H9 (cell line): ENCODE results near the gene MRPS23. TPM values are rescaled to one million over a fixed set of nuclear protein-coding genes. Genes with fewer than 3 reads are reported as not detected.
A peak's percentile ranks its signal among the peaks of the same experiment; 100 is the strongest.

Experiments used
- DNase-seq: peaks from one replicate; pipeline ENCODE4 v3.0.0-alpha.2; 2017
- H2AFZ ChIP-seq: one replicate; pipeline ENCODE4 v1.6.1; 2013; ENCODE audit warnings: mild to moderate bottlenecking, low read length, control low read depth, moderate library complexity
- H2AK5ac ChIP-seq: 2 replicates; pipeline ENCODE4 v1.6.1; 2013; ENCODE audit warnings: low read length, control low read depth, mixed read lengths; ENCODE audit not compliant: insufficient read length
- H2BK120ac ChIP-seq: one replicate; pipeline ENCODE4 v1.6.1; 2013; ENCODE audit warnings: low read depth, mild to moderate bottlenecking, low read length, control low read depth, inconsistent platforms; ENCODE audit not compliant: poor library complexity, severe bottlenecking
- H2BK12ac ChIP-seq: 2 replicates; pipeline ENCODE4 v1.6.1; 2013; ENCODE audit warnings: low read length, control low read depth, mixed read lengths, low read depth; ENCODE audit not compliant: insufficient read length
- H2BK15ac ChIP-seq: 2 replicates; pipeline ENCODE4 v1.6.1; 2013; ENCODE audit warnings: low read depth, low read length, control low read depth
- H2BK20ac ChIP-seq: one replicate; pipeline ENCODE4 v1.6.1; 2013; ENCODE audit warnings: low read depth, mild to moderate bottlenecking, low read length, control low read depth, inconsistent platforms; ENCODE audit not compliant: poor library complexity, severe bottlenecking
- H2BK5ac ChIP-seq: 2 replicates; pipeline ENCODE4 v1.6.1; 2013; ENCODE audit warnings: low read length, control low read depth, mixed read lengths; ENCODE audit not compliant: insufficient read length
- H3K14ac ChIP-seq: 2 replicates; pipeline ENCODE4 v1.6.1; 2013; ENCODE audit warnings: low read length, control low read depth; ENCODE audit not compliant: insufficient read depth
- H3K18ac ChIP-seq: 2 replicates; pipeline ENCODE4 v1.6.1; 2013; ENCODE audit warnings: low read depth, mild to moderate bottlenecking, mixed read lengths, low read length, control low read depth; ENCODE audit not compliant: insufficient read length
- H3K23ac ChIP-seq: 2 replicates; pipeline ENCODE4 v1.6.1; 2013; ENCODE audit warnings: low read length, control low read depth, mixed read lengths, low read depth; ENCODE audit not compliant: insufficient read length
- H3K23me2 ChIP-seq: 2 replicates; pipeline ENCODE4 v1.6.1; 2013; ENCODE audit warnings: low read depth, mild to moderate bottlenecking, mixed read lengths, low read length, control low read depth; ENCODE audit not compliant: insufficient read length, poor library complexity, severe bottlenecking
- H3K27ac ChIP-seq: 2 replicates; pipeline ENCODE4 v1.5.1; 2013; ENCODE audit warnings: low read length, control low read depth, mixed read lengths, low read depth; ENCODE audit not compliant: insufficient read length
- H3K27me3 ChIP-seq: 2 replicates; pipeline ENCODE4 v1.6.1; 2013; ENCODE audit warnings: low read length, control low read depth, inconsistent platforms; ENCODE audit not compliant: insufficient read depth
- H3K4ac ChIP-seq: 2 replicates; pipeline ENCODE4 v1.6.1; 2013; ENCODE audit warnings: low read depth, mild to moderate bottlenecking, control low read depth, inconsistent platforms, low read length, moderate library complexity
- H3K4me1 ChIP-seq: 2 replicates; pipeline ENCODE4 v1.6.1; 2013; ENCODE audit warnings: low read length, control low read depth, inconsistent platforms; ENCODE audit not compliant: insufficient read depth
- H3K4me2 ChIP-seq: 2 replicates; pipeline ENCODE4 v1.6.1; 2013; ENCODE audit warnings: low read length, control low read depth, mixed read lengths; ENCODE audit not compliant: insufficient read length, insufficient read depth
- H3K56ac ChIP-seq: 2 replicates; pipeline ENCODE4 v1.6.1; 2013; ENCODE audit warnings: low read depth, mild to moderate bottlenecking, mixed read lengths, low read length, control low read depth; ENCODE audit not compliant: insufficient read length
- H3K79me1 ChIP-seq: 2 replicates; pipeline ENCODE4 v1.6.1; 2013; ENCODE audit warnings: low read depth, mild to moderate bottlenecking, moderate library complexity, low read length, control low read depth, inconsistent platforms; ENCODE audit not compliant: insufficient read depth, poor library complexity, severe bottlenecking
- H3K79me2 ChIP-seq: 2 replicates; pipeline ENCODE4 v1.6.1; 2013; ENCODE audit warnings: low read length, control low read depth, inconsistent platforms; ENCODE audit not compliant: insufficient read depth
- H3K9ac ChIP-seq: 2 replicates; pipeline ENCODE4 v1.6.1; 2013; ENCODE audit warnings: low read length, control low read depth, mixed read lengths; ENCODE audit not compliant: insufficient read length; ENCODE audit errors: extremely low read depth
- H3K9me3 ChIP-seq: one replicate; pipeline ENCODE4 v1.6.1; 2013; ENCODE audit warnings: low read depth, low read length, inconsistent platforms; ENCODE audit not compliant: control insufficient read depth
- H3T11ph ChIP-seq: one replicate; pipeline ENCODE4 v1.6.1; 2013; ENCODE audit warnings: mild to moderate bottlenecking, low read length, control low read depth, inconsistent platforms
- H4K20me1 ChIP-seq: one replicate; pipeline ENCODE4 v1.6.1; 2013; ENCODE audit not compliant: control insufficient read depth, insufficient read length, insufficient read depth
- H4K5ac ChIP-seq: 2 replicates; pipeline ENCODE4 v1.6.1; 2013; ENCODE audit warnings: low read depth, mild to moderate bottlenecking, mixed read lengths, low read length, control low read depth; ENCODE audit not compliant: insufficient read length
- H4K8ac ChIP-seq: replicated peaks from 2 replicates; pipeline ENCODE4 v1.6.1; 2013; ENCODE audit warnings: low read length, control low read depth, mixed read lengths, low read depth; ENCODE audit not compliant: insufficient read length
- H4K91ac ChIP-seq: 2 replicates; pipeline ENCODE4 v1.6.1; 2013; ENCODE audit warnings: low read depth, mild to moderate bottlenecking, moderate library complexity, mixed read lengths, low read length, control low read depth; ENCODE audit not compliant: insufficient read length
- H3K27ac Mint-ChIP-seq, 3 experiments: 2 replicates in 2 of 3; 3 replicates in 1 of 3; pipeline ENCODE4 v1.8.0; 2020 to 2021; ENCODE audit warnings: mixed read lengths in 3 of 3, mild to moderate bottlenecking in 1 of 3, moderate library complexity in 1 of 3
- H3K27me3 Mint-ChIP-seq: 2 replicates; pipeline ENCODE4 v1.8.0; 2021; ENCODE audit warnings: low read depth, mild to moderate bottlenecking, moderate library complexity, mixed read lengths
- H3K36me3 Mint-ChIP-seq, 3 experiments: 2 replicates in 2 of 3; 3 replicates in 1 of 3; pipeline ENCODE4 v1.8.0; 2020 to 2021; ENCODE audit warnings: low read depth in 3 of 3, mixed read lengths in 3 of 3; ENCODE audit not compliant: insufficient read depth in 1 of 3
- H3K4me1 Mint-ChIP-seq, 2 experiments: 2 replicates each; pipeline ENCODE4 v1.8.0; 2020; ENCODE audit warnings: mixed read lengths in 2 of 2
- H3K4me3 Mint-ChIP-seq, 2 experiments: 2 replicates in 1 of 2; 3 replicates in 1 of 2; pipeline ENCODE4 v1.8.0; 2020 to 2021; ENCODE audit warnings: mild to moderate bottlenecking in 2 of 2, mixed read lengths in 2 of 2, moderate library complexity in 1 of 2
- H3K9me3 Mint-ChIP-seq, 2 experiments: 2 replicates in 1 of 2; 3 replicates in 1 of 2; pipeline ENCODE4 v1.8.0; 2020; ENCODE audit warnings: mild to moderate bottlenecking in 2 of 2, mixed read lengths in 2 of 2, moderate library complexity in 1 of 2
- WGBS: extraction: QIAGEN DNeasy Blood & Tissue Kit; methylation state at CpG from one replicate; pipeline ENCODE4 v1.1.7; 2013; ENCODE audit warnings: missing lambda C conversion rate, low lambda C conversion rate, mixed read lengths; ENCODE audit not compliant: insufficient read length; ENCODE audit errors: extremely low coverage; 5-methylcytosine and 5-hydroxymethylcytosine counted together
- total RNA-seq: library from RNA; stranded (reverse); gene quantifications from 2 replicates; pipeline ENCODE4 v1.2.1, GENCODE V29; 2021
- TF ChIP-seq, protein P1 (sequence below): fragments of 200-600 bp; sonication (generic); conservative IDR thresholded peaks from 3 replicates; pipeline ENCODE4 v1.8.0; 2021; ENCODE audit warnings: antibody characterized with exemption, mild to moderate bottlenecking

Gene MRPS23
- total RNA-seq, 1 experiment from 2014 or later = 62.0 TPM

DNA sequence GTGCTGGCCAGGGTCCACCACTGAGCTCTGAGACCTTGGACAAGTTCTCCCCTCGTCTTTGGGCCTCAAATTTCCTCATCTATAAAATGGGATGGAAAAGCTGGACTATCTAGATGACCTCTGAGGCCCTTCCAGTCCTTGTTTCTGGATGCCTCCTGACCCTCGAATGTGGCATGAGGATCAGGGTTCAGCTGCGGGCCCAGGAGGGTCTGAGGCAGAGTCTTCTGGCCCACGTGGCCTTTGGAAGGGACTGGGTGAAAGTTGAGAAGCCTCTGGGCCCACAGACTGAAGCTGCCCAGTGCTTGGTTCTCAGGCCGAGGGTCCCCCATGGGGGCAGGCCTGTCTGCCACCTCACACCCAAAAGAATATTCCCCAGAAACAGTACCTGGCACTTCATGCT, 16.9 kb upstream of the MRPS23 start:
- Mint-ChIP-seq H3K36me3 (peaks cover 2 to 9% (median 9%) of the 10 kb centered on the region in 3 experiments; a peak in 3 of 7 replicates), H3K4me1 (peaks cover 42 to 49% of the 10 kb centered on the region in 2 experiments), H3K9me3 (no peaks in the 10 kb centered on the region), H3K4me3 (no peak overlapping the region), H3K27me3 (peaks cover 33% of the 10 kb centered on the region), H3K27ac (no peak overlapping the region)
- H3K9ac ChIP-seq = no peak overlapping the region
- H4K5ac ChIP-seq = no peak overlapping the region
- no peak overlapping the region for H4K8ac ChIP-seq
- H2BK20ac ChIP-seq = no peak overlapping the region
- no peaks in the 10 kb centered on the region for H3K79me1 ChIP-seq
- no peak overlapping the region for H3K14ac ChIP-seq
- no peak overlapping the region for H3T11ph ChIP-seq
- no peak overlapping the region for H3K23ac ChIP-seq
- H2BK5ac ChIP-seq = no peak overlapping the region
- no peak overlapping the region for H2AFZ ChIP-seq
- no peak overlapping the region for H3K27ac ChIP-seq
- H3K27me3 ChIP-seq = no peaks in the 10 kb centered on the region; the same call in 1 of the 2 replicates
- TF ChIP-seq, protein P1, sequence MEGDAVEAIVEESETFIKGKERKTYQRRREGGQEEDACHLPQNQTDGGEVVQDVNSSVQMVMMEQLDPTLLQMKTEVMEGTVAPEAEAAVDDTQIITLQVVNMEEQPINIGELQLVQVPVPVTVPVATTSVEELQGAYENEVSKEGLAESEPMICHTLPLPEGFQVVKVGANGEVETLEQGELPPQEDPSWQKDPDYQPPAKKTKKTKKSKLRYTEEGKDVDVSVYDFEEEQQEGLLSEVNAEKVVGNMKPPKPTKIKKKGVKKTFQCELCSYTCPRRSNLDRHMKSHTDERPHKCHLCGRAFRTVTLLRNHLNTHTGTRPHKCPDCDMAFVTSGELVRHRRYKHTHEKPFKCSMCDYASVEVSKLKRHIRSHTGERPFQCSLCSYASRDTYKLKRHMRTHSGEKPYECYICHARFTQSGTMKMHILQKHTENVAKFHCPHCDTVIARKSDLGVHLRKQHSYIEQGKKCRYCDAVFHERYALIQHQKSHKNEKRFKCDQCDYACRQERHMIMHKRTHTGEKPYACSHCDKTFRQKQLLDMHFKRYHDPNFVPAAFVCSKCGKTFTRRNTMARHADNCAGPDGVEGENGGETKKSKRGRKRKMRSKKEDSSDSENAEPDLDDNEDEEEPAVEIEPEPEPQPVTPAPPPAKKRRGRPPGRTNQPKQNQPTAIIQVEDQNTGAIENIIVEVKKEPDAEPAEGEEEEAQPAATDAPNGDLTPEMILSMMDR = no peak
- H4K20me1 ChIP-seq = no peaks in the 10 kb centered on the region
- no peaks in the 10 kb centered on the region for H3K23me2 ChIP-seq
- peaks cover 2% of the 10 kb centered on the region; the same call in 1 of the 2 replicates for H3K4me1 ChIP-seq
- H2BK15ac ChIP-seq = no peak overlapping the region
- no peak overlapping the region for H3K4me2 ChIP-seq
- H3K9me3 ChIP-seq = no peaks in the 10 kb centered on the region
- H3K4ac ChIP-seq = no peak overlapping the region
- no CpG with 5 or more reads among the region's 5 CpGs for WGBS
- no peak overlapping the region for H4K91ac ChIP-seq
- H3K18ac ChIP-seq = no peak overlapping the region
- no peak overlapping the region for H2BK120ac ChIP-seq
- H2BK12ac ChIP-seq = no peak overlapping the region
- no peak overlapping the region for H2AK5ac ChIP-seq
- no peak overlapping the region for H3K56ac ChIP-seq
- DNase-seq = peak; percentile 21
- H3K79me2 ChIP-seq = no peaks in the 10 kb centered on the region
